ENCODE data around the gene PCDHGC3. TPM values are rescaled to one million over a fixed set of nuclear protein-coding genes. Genes with fewer than 3 reads are reported as not detected.
A peak's percentile ranks its signal among the peaks of the same experiment; 100 is the strongest.

Gene PCDHGC3
- total and polyA plus RNA-seq, 2 of the 8 experiments (the other 6 are each of a cell fraction or from before 2014, with no cell fraction given) = 4.7 to 18.6 TPM

- peak overlapping the region; percentile 5; the same call in 1 of the 2 replicates for H3K27ac ChIP-seq (ENCODE audit: low read depth, low read length)
- H2BK12ac ChIP-seq (ENCODE audit: low read depth, low read length) = no peak overlapping the region
- no peak overlapping the region for H2BK120ac ChIP-seq (replicated peaks; ENCODE audit: low read depth, low read length)
- H4K5ac ChIP-seq (ENCODE audit: insufficient read length, low read depth, low read length) = peak overlapping the region; percentile 51
- peak overlapping the region; percentile 40; the same call in 1 of the 2 replicates for H2BK20ac ChIP-seq (ENCODE audit: low read length)
- peak; percentile 40; the same call in 1 of the 2 replicates for TF ChIP-seq SP1 (IDR thresholded peaks at IDR 0.05; ENCODE audit: low read depth, low read length)
- no peak for TF ChIP-seq ZNF274 (IDR thresholded peaks at IDR 0.05; ENCODE audit: borderline replicate concordance, extremely low read depth, low read length)
- TF ChIP-seq ASH2L (IDR thresholded peaks at IDR 0.05; ENCODE audit: low read length) = peak; percentile 53
- peak overlapping the region; percentile 98 for H3K4me2 ChIP-seq (ENCODE audit: insufficient read depth in 1 of 2, low read depth in 2 of 2, low read length in 2 of 2)
- H3K14ac ChIP-seq (ENCODE audit: insufficient read length) = no peak overlapping the region
- H3K9ac ChIP-seq (replicated peaks in 1 of 4; ENCODE audit: extremely low read depth in 1 of 4, low read depth in 3 of 4, low read length in 3 of 4) = no peak overlapping the region
- H2BK15ac ChIP-seq (ENCODE audit: low read length) = no peak overlapping the region
- H3K4me3 ChIP-seq (ENCODE audit: extremely low read depth in 1 of 4, insufficient read depth in 2 of 4, low read depth in 3 of 4, low read length in 4 of 4) = peak overlapping the region; percentile 56 to 78 (median 69); a peak in 5 of 8 replicates
- H3K4ac ChIP-seq (replicated peaks; ENCODE audit: insufficient read length, low read depth, low read length) = no peak overlapping the region
- H3K4me1 ChIP-seq (replicated peaks in 1 of 4; ENCODE audit: control insufficient read depth in 3 of 4, insufficient read depth in 4 of 4, low read length in 3 of 4) = peaks cover 5 to 20% (median 11%) of the 10 kb centered on the region in 4 experiments
- H4K91ac ChIP-seq (replicated peaks; ENCODE audit: insufficient read length, low read length) = no peak overlapping the region
- FAIRE-seq (peak; percentile 81), DNase-seq (ENCODE audit: low read depth in 1 of 2, low spot score in 2 of 2) (no peak)
- H3K9me3 ChIP-seq (ENCODE audit: insufficient read depth in 2 of 2, low read depth in 1 of 2, low read length in 1 of 2) = no peaks in the 10 kb centered on the region
- no peaks in the 10 kb centered on the region for H3K36me3 ChIP-seq (ENCODE audit: control insufficient read depth in 2 of 4, insufficient read depth in 4 of 4, low read length in 3 of 4)
- H3K56ac ChIP-seq (replicated peaks; ENCODE audit: insufficient read length, low read depth, low read length) = no peak overlapping the region
- H3K23ac ChIP-seq (ENCODE audit: insufficient read length) = no peak overlapping the region
- no peaks in the 10 kb centered on the region; the same call in 1 of the 2 replicates for H3K79me1 ChIP-seq (ENCODE audit: low read depth, low read length)
- H4K8ac ChIP-seq (ENCODE audit: extremely low read depth, insufficient read depth, low read length) = no peak overlapping the region
- no peak overlapping the region for H2BK5ac ChIP-seq (ENCODE audit: low read depth, low read length)
- no peak overlapping the region for H2AFZ ChIP-seq (ENCODE audit: low read length)
- H3K27me3 ChIP-seq (replicated peaks in 1 of 4; ENCODE audit: control insufficient read depth in 3 of 4, extremely low read depth in 1 of 4, insufficient read depth in 3 of 4, low read length in 3 of 4) = peaks cover 7 to 19% (median 16%) of the 10 kb centered on the region in 4 experiments
- H3K18ac ChIP-seq (ENCODE audit: extremely low read depth, low read length) = 0 out of 2 replicates have a peak overlapping the region, but pooled peaks have one; percentile 34
- peaks cover 0 to 3% of the 10 kb centered on the region in 2 experiments; a peak in 1 of 4 replicates for H3K79me2 ChIP-seq (ENCODE audit: control insufficient read depth in 1 of 2, insufficient read depth in 2 of 2, low read length in 2 of 2)
- CTCF ChIA-PET (ENCODE audit: partially characterized antibody) = interaction anchor here (0.6 to 14.3 kb wide), 18 partner anchors 7 to 644 kb away, joined by 3 to 164 read pairs (median 4); partner anchors contain the start of genes PCDHB9, PCDHGA11, PCDHGB1 and PCDHGB2
- H4K20me1 ChIP-seq (replicated peaks in 1 of 2; ENCODE audit: control insufficient read depth in 1 of 2, insufficient read depth in 2 of 2, low read length in 2 of 2) = peaks cover 11 to 15% of the 10 kb centered on the region in 2 experiments
- no peak overlapping the region for H2AK5ac ChIP-seq (ENCODE audit: low read depth, low read length)
- POLR2A ChIA-PET (ENCODE audit: partially characterized antibody) = interaction anchor here (0.6 to 3.5 kb wide), 8 partner anchors 8 to 88 kb away, joined by 3 to 25 read pairs (median 5); no protein-coding TSS in a partner anchor
- H3K23me2 ChIP-seq (ENCODE audit: low read depth, low read length) = peaks cover 11% of the 10 kb centered on the region
- 14% methylated on average over 3 of the region's 3 CpGs; no CpG with 5 or more reads in 1 of the 2 experiments for WGBS, 2 experiments (ENCODE audit: extremely low coverage in 1 of 2, insufficient coverage in 1 of 2, insufficient read length in 1 of 2, insufficient replicate concordance in 2 of 2, low coverage in 1 of 2, low lambda C conversion rate in 2 of 2, missing lambda C conversion rate in 1 of 2)
Observed at GRCh38 chr5:141483902-141484301, 8.1 kb downstream of the PCDHGC3 start.
